NCI-H1105 treated with DMSO at 0.1 percent for 48 hours (cell line): ENCODE results near the gene NEDD9.

Experiments used
- DNase-seq: peaks from one replicate; lab custom pipeline; 2025; lab: John Stamatoyannopoulos, UW

The NEDD9 gene

GRCh38 chr6:11233673-11234573, 1.5 kb upstream of the NEDD9 start:
- no peak for DNase-seq

GRCh38 chr6:11232770-11233626, 530 bp upstream of the NEDD9 start:
- peak; percentile 76 for DNase-seq

DNA sequence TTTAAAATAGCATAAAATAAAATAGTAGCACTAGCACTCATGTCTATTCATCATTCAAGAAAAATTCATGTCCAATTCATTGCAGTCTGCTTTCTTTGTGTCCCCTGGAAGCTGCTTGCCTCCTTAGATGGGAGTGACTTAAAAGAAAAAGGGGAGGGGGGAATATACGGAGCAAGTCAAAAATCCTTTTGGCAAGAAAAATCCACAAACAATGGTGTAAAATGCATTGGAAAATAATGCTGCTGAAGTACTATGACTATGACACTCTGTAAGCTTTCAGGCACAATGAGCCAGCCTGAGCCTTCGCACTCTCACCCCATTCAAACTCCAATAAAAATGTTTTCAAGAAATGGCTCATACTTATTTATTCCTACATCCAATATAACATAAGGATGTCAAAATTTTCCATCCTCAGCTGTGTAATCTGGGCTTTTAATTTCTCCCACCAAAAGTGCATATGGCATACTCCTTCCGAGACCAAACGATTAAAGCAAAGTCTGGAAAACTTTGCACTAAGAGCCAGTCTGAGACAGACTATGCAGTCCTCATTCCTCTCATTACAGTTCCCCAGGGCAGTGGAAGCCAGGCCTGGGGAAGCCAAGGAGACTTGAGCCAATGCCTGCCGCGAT, 790 bp downstream of the NEDD9 start:
- DNase-seq = no peak

DNA sequence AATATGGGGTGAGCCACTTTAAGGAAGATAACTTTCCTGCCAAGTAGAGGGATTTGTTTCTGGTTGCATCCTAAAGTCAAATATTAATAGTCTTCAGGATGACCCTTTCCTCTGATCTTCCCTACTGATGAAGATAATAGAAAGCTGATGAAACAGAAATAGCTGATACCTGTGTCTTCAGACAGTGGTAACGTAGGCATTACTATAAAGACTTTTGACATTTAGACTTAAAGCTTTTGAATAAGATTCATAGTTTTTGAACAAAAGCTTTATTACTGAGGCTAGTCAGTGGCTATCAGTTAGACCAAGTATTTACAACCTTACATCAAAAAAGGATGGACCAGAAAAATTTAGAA, 1.4 kb downstream of the NEDD9 start:
- no peak for DNase-seq

DNA sequence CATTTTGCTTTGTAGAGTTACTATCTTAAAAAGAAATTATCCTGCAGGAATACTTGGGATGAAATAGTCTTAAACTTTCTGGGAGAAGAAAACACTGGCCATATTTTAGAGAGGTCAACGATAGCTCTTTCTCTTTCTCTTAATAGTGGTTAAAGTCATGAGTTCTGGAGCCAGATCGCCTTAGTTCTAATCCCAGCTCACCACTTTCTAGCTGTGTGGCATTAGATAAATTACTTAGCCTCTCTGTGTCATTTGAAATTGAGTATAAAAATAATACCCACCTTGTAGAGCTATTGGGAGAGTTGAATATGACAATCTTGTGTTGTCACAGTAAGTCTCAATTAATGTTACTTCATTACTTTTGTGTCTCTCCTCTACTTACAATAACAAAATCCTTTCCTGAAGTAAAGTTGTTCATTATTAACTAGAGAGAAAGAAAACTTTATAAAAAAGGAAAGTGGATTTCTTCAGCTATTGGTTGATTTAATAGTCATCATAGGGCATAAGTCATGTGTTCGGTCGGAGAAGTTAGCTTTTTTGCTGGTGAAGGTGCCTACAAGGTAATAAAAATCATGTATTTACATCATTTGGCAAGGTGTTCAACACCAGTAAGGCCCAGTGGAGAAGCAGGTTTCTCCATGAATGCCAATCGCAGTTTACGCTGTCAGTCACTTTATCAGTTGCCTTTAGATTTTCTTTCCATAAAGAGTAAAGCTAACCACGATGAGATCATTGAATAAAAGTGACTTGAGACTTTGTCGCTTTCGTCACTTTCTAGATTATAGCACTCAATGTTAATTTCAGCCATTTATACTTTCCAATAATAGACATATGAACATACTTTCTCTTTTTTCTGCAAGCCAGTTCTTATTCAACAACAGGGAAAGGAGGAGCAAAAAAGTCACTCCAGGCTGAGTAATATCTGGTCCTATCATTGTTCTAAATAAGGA, 2.0 kb downstream of the NEDD9 start:
- no peak for DNase-seq

DNA sequence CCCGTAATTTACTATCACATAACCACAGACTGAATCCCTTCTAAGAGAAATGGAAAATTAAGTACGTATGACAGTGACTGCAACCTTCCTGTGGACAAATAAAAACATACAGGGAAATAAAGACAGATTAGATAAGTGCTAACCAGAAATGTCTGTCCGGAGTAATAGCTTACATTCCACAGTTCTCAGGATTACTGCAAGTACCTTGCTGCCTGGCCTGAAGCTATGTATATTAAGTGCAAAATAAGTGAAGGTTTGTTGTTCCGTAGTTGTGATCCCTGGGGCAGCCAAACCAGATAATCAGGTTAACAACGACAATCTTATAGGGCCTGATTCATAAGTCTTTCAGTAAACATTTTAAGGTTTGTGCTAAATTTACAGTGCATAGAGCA, 2.8 kb downstream of the NEDD9 start:
- DNase-seq = no peak

- no peak for DNase-seq
Measured at GRCh38 chr6:11228935-11229654, 3.4 kb downstream of the NEDD9 start.

DNA sequence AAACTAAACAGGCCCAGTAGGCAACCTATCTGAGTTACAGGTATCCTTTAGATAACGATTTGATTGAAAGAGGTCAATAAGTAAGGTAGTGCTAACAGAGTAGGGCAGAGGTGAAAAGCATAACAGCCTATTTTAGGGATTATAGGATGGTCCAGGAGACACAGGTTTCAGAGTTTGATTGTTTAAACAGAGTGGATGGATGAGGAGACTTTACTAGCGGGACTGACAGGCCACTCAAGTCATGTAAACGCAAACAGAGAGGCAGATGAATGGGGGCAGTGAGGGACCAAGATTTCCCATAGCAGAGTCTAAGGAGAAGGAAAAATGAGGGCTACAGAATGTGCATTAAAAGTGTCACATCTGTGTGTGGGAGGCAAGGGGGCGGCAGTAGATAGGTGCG, 4.8 kb downstream of the NEDD9 start:
- no peak for DNase-seq

GRCh38 chr6:11226005-11226404, 6.5 kb downstream of the NEDD9 start:
- no peak for DNase-seq

DNA sequence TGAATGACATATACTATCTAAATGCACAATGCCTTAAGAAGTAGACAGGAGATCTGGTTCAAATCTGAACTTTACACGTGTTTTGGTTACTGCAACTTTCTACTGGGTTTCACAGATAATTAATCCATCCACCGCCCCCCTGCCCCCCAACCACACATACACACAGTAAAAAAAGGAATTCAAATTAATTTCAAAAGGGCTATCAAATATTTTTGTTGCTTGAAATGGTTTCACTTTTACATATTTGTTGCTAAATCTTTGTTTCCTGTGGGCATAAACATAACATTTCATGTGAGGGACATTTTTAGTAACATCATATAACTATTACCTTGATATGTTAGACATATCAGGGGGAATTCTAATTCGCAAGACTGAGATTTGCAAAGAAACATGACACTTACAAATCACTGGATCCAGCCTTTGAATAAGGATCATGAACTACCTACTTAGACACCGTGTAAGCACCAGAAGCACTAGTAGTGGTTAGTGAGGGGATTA, 7.5 kb downstream of the NEDD9 start:
- no peak for DNase-seq

DNA sequence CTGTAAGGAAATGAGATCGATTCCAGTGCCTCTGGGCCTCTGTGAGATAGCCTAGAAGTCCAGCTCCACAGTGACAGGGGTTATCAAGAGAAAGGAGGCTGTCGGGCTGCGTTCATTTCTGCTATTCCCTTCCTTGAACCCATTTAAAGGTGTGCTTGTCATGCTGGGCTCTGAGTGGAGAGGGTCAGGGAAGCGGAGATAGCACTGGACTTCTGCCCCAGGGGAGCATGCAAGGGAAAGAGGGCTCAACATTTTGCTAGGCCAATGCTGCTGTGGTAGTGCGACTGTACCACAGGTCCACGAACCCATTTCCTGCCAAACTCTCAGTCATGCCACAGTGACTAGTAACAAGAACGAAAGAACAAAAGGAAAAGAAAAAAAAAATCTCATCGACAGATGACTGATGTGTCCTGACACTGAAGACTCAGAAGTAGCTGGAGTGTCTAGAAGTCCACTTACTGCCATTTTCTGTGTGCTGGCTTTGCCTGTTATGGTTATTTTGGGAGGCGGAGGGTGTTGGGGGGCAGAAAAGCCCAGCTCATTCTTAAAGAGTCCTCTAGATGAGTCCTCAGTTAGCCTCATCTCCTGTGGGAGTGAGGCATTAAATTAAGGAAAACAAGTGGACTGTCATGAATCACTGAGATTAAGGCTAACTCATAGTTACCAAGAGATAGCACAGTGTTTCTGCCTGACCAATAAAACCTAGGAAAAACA, 8.1 kb downstream of the NEDD9 start:
- no peak for DNase-seq

GRCh38 chr6:11223286-11223864, 9.1 kb downstream of the NEDD9 start:
- DNase-seq = peak; percentile 12

DNA sequence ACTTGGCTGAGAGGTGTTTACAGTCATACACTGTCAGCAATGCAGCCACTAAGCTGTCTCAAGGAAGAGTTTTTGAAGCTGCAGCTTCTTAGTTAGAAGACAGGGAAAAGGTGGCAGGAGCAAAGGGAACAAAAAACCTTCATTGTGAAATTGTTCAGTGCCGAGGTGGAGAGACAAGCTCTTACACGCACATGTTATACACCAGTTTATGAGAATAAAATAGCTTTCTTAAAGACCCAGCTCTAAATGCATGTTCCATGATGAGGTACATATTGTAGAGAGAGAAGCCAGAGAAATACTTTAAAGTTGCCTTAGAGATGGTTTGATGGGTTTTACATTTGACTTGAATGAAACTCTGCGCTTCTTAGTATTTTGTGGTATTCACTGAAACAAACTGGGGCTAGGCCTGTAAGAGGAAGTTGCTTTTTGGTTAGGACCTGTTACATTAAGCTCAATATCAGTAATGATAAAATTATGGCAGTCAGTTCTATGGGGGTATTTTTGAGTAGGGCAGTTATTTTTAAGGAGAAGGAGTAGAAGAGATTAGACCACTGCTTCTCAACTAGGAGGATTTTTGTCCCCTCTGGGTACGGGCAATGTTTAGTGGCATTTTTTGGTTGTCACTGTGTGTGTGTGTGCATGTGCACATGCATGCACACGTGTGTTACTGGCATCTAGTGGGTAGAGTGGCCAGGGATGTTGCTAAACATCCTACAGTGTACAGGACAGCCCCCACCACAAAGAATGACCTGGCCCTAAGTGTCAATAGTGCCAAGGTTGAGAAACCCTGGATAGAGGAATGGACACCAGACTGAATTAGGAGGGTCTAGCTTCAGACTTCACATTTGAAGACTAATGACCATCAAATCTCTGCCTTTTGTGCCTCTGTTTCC, 9.8 kb downstream of the NEDD9 start:
- no peak for DNase-seq

- peak; percentile 57 for DNase-seq
Measured at GRCh38 chr6:11221623-11222384, 10.7 kb downstream of the NEDD9 start.

DNA sequence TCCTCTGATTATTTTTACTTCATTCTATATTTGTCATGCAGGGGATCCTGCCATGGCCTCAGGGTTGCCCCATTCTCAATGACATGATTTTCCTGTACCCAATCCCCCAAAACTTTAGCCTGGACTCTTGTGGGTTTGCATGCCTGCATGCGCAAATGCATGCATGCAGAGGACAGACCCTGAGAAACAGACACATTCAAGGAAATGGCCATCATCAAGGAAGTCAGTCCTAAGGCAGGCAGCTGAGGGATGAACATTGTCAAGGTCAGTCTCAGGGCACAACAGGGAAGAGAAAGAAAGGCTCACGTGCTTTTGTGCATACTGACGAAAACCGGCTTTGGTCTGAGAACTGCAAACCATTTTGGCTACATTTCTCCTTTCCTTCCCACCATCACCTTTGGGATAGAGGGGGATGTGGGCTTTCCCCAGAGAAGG, 13.1 kb downstream of the NEDD9 start:
- DNase-seq = no peak

GRCh38 chr6:11218538-11219399, 13.7 kb downstream of the NEDD9 start:
- no peak for DNase-seq

- no peak for DNase-seq
Measured at GRCh38 chr6:11218102-11218442, 14.4 kb downstream of the NEDD9 start.
